ENCODE measurements around the gene VSTM2L. TPM values are rescaled to one million over a fixed set of nuclear protein-coding genes. Genes with fewer than 3 reads are reported as not detected.

The VSTM2L gene
- total RNA-seq, 3 donors from 2014 or later: 0.81 to 2.6 (median 2.6) TPM

DNA sequence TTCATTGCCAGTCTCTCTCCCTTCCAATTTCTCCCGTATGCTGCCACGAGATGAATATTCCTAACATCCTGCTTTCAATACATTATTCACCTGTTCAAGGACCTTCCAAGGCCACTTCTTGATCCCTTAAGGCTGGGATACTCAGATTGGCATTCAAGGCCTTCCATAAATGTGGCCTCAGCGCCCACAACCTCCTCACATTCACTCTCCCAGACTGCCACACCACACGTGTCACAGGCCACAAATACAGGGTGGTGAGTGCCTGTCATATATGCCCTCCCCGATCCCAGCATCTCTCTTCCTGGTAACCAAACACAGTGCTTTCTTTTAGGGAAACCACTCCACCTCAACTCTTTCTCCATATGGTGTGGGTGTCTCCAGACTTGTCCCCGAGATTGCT, 74.9 kb downstream of the VSTM2L start:
- Histone ChIP-seq H3K4me1 (ENCODE audit: low read depth) (no peaks in the 10 kb centered on the region), H3K4me3 (no peak overlapping the region), H3K9me3 (no peaks in the 10 kb centered on the region), H3K36me3 (ENCODE audit: low read depth) (no peaks in the 10 kb centered on the region)
- intact Hi-C loops (cut with DNase I, micrococcal nuclease): no loop called here
- no peak for DNase-seq
- ATAC-seq: no peak
- TF ChIP-seq, protein P1, sequence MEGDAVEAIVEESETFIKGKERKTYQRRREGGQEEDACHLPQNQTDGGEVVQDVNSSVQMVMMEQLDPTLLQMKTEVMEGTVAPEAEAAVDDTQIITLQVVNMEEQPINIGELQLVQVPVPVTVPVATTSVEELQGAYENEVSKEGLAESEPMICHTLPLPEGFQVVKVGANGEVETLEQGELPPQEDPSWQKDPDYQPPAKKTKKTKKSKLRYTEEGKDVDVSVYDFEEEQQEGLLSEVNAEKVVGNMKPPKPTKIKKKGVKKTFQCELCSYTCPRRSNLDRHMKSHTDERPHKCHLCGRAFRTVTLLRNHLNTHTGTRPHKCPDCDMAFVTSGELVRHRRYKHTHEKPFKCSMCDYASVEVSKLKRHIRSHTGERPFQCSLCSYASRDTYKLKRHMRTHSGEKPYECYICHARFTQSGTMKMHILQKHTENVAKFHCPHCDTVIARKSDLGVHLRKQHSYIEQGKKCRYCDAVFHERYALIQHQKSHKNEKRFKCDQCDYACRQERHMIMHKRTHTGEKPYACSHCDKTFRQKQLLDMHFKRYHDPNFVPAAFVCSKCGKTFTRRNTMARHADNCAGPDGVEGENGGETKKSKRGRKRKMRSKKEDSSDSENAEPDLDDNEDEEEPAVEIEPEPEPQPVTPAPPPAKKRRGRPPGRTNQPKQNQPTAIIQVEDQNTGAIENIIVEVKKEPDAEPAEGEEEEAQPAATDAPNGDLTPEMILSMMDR (IDR thresholded peaks at IDR 0.05): no peak

DNA sequence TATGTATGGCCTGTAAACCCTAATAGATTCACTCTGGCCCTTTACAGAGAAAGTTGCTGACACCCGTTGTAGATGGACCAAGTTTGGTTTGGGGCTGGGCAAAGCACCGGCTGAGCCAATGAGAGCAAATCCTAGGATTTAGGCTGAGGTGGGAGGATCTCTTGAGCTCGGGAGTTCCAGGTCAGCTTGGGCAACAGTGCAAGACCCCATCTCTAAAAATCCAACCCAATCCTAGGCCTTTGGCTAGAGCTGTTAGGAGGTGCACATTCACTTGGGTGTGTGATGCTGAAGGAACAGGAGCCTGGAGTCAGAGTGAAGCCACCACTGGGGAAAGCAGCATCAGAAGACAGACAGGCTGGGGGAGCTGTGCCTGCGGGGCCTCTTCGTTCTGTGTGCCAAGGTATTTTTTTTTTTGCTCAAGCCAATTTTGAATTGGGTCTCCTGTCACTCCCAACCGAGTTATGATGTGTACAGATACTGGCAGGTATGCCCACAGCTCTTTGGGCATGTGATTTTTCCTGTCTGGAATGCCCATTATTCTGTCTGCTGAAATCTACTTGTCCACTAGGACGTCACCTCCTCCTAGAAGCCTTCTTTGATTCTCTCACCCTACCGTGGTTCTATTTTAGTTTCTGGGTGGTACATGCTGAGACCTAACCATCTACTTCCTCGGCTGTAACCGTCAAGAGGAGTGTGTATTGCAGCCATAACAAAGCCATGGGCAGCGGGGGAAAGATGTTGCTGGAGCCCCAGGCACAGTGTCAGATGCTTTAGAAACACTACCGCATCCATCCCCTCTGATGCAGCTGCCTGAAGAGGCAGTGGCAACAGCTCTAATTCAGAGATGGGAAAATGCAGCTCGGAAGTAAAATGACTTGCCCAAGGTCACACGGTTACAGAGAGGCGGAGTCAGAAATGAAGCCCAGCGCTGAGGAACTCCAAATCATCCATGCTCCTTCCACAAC, 76.4 kb downstream of the VSTM2L start:
- DNase-seq (no peak), ATAC-seq (no peak)
- Histone ChIP-seq H3K4me3 (no peak overlapping the region), H3K4me1 (ENCODE audit: low read depth) (no peaks in the 10 kb centered on the region), H3K36me3 (ENCODE audit: low read depth) (no peaks in the 10 kb centered on the region), H3K9me3 (no peaks in the 10 kb centered on the region)
- intact Hi-C loops (cut with DNase I, micrococcal nuclease): no loop called here
- TF ChIP-seq, protein P1 (IDR thresholded peaks at IDR 0.05): no peak

DNA sequence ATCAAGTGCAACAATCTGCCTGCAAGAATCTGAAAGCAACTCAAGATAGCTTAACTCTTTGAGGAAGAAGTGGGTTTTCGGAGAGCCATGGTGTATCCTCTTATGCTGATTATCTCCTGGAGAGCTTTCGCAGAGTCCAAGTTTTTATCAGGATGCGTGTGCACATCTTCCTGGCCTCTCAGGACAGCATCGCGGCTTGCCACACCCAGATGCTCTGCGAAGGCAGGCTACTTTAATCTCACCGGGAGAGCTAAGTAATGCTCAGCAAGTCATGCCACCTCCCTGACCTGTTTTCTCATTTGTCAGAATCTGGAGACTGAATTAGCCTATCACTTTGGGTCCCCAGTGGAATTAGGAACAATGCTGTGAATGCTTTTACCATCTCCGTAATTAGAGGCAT, 77.5 kb downstream of the VSTM2L start:
- no peaks in the 10 kb centered on the region for H3K36me3 ChIP-seq (ENCODE audit: low read depth)
- H3K9me3 ChIP-seq: no peaks in the 10 kb centered on the region
- no peak for DNase-seq
- H3K4me3 ChIP-seq: no peak overlapping the region
- no peaks in the 10 kb centered on the region for H3K4me1 ChIP-seq (ENCODE audit: low read depth)
- no peak for ATAC-seq
- intact Hi-C loops (cut with DNase I, micrococcal nuclease): no loop called here
- TF ChIP-seq, protein P1 (IDR thresholded peaks at IDR 0.05): no peak

DNA sequence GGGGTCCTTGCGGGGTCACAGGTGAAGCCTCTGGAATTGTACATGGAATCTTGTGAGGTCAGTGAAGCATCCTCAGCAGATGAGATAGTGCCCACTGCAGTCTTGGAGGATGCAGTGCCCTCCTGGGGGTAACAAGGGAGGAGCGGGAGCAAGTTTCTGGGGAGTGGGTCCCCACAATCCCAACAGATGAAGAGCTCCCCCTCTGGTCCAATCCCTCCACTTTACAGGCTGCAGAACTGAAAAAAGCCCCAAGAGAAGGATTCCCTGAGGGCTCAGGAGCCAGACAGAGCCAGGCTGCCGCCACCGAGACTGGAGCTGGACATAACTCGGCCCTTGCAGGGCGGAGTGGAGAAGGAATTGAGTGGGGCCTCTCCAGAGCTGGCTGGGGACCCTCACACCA, 77.9 kb downstream of the VSTM2L start:
- Histone ChIP-seq H3K4me3 (no peak overlapping the region), H3K36me3 (ENCODE audit: low read depth) (no peaks in the 10 kb centered on the region), H3K9me3 (no peaks in the 10 kb centered on the region), H3K4me1 (ENCODE audit: low read depth) (no peaks in the 10 kb centered on the region)
- ATAC-seq (no peak), DNase-seq (no peak)
- intact Hi-C loops (cut with DNase I, micrococcal nuclease): no loop called here
- TF ChIP-seq, protein P1 (IDR thresholded peaks at IDR 0.05): no peak

DNA sequence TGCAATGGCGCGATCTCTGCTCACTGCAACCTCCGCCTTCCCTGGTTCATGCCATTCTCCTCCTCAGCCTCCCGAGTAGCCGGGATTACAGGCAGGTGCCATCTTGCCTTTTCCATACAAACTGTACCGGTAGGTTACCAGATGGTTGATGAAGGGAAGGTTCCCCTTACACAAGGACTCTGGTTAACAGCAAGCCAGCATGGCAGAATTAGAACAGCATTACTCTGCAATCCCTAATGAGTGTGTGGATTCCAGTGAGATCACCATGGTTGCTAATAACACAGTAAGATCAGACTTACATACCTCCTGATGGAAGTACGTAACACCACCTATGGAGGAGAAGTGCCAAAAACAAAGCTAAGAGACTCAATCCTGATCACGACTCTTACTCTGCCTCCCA, 78.6 kb downstream of the VSTM2L start:
- H3K9me3 ChIP-seq: no peaks in the 10 kb centered on the region
- ATAC-seq (no peak), DNase-seq (no peak)
- TF ChIP-seq, protein P1 (IDR thresholded peaks at IDR 0.05): no peak
- intact Hi-C loops (cut with DNase I, micrococcal nuclease): no loop called here
- no peaks in the 10 kb centered on the region for H3K4me1 ChIP-seq (ENCODE audit: low read depth)
- H3K36me3 ChIP-seq (ENCODE audit: low read depth): no peaks in the 10 kb centered on the region
- H3K4me3 ChIP-seq: no peak overlapping the region

Data from mucosa of descending colon (tissue), 3 donors.